GM12891 (cell line): Measurements from ENCODE around the gene HDDC2.

Source experiments
- POLR2A ChIP-seq: IDR thresholded peaks from 2 replicates; pipeline ENCODE4 v1.6.1; 2011; ENCODE audit warnings: low read depth, low read length, control low read depth
- POLR2AphosphoS5 ChIP-seq: IDR thresholded peaks from 2 replicates; pipeline ENCODE4 v1.6.1; 2011; ENCODE audit warnings: low read depth, low read length, control low read depth
- POU2F2 ChIP-seq: IDR thresholded peaks from 2 replicates; pipeline ENCODE4 v1.6.1; 2011; ENCODE audit warnings: low read depth, mild to moderate bottlenecking, control low read depth, low read length, moderate library complexity
- SPI1 ChIP-seq: IDR thresholded peaks from 2 replicates; pipeline ENCODE4 v1.6.1; 2011; ENCODE audit warnings: low read depth, low read length, control low read depth
- TAF1 ChIP-seq: IDR thresholded peaks from 2 replicates; pipeline ENCODE4 v1.6.1; 2011; ENCODE audit warnings: low read depth, low read length, control low read depth

DNA sequence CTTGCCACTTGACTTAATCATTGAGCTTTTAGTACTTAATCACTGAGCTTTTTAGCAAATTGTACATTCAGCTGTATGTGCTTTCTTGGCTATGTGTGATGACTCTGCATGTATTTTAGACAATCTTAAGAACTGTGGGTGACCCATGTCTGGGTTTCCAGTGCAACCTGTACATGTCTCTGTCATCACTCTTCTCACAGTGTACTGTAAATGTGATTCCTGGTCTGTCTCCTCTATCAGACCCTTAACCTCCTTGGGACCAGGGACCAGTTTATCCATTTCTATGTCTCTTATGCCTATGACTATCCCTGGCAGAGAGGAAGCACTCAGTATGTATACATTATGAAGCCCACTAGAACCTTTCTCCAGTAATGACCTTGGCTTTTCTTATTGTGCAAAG lies 36.6 kb upstream of the HDDC2 start:
- TF ChIP-seq SPI1 = no peak
- TF ChIP-seq POLR2A = no peak
- no peak for TF ChIP-seq POLR2AphosphoS5
- no peak for TF ChIP-seq TAF1
- TF ChIP-seq POU2F2 = no peak
